Keratinocyte (primary cell): ENCODE measurements around the gene DNM1. TPM values are rescaled to one million over a fixed set of nuclear protein-coding genes. Genes with fewer than 3 reads are reported as not detected.

Experiments used
- DNase-seq: peaks from one replicate; pipeline ENCODE4 v3.0.0-alpha.2; 2011; ENCODE audit warnings: low read depth, missing footprints, low spot score
- FAIRE-seq: peaks from 2 replicates; lab custom pipeline; 2011; peaks lifted over from hg19 to GRCh38; lab: Jason Lieb, UNC
- H2AFZ ChIP-seq: 2 replicates; pipeline ENCODE4 v1.6.0; 2012; ENCODE audit warnings: low read length, control low read depth, inconsistent platforms; ENCODE audit not compliant: control insufficient read depth
- H3K27ac ChIP-seq: 2 replicates; pipeline ENCODE4 v1.5.1; 2011; ENCODE audit warnings: low read length; ENCODE audit not compliant: control insufficient read depth, insufficient read depth
- H3K27me3 ChIP-seq: 3 replicates; pipeline ENCODE4 v1.6.0; 2011; ENCODE audit warnings: low read length; ENCODE audit not compliant: control insufficient read depth, insufficient read depth; ENCODE audit errors: extremely low read depth
- H3K36me3 ChIP-seq, 2 experiments: 2 replicates in 1 of 2; 3 replicates in 1 of 2; pipeline ENCODE4 v1.5.1; 2011; ENCODE audit warnings: low read length in 2 of 2, mild to moderate bottlenecking in 1 of 2; ENCODE audit not compliant: control insufficient read depth in 2 of 2, insufficient read depth in 2 of 2; ENCODE audit errors: extremely low read depth in 1 of 2
- H3K4me1 ChIP-seq: 3 replicates; pipeline ENCODE4 v1.5.1; 2011; ENCODE audit warnings: low read length; ENCODE audit not compliant: control insufficient read depth, insufficient read depth; ENCODE audit errors: extremely low read depth
- H3K4me2 ChIP-seq: 3 replicates; pipeline ENCODE4 v1.6.0; 2011; ENCODE audit warnings: low read depth, low read length; ENCODE audit not compliant: control insufficient read depth, insufficient read depth; ENCODE audit errors: extremely low read depth
- H3K4me3 ChIP-seq, 3 experiments: fragments of 200-600 bp in 1 of 3; sonication (generic) in 1 of 3; 2 replicates in 2 of 3; 3 replicates in 1 of 3; pipeline ENCODE4 v1.5.1; 2011 to 2016; ENCODE audit warnings: low read length in 3 of 3, mild to moderate bottlenecking in 3 of 3, control low read depth in 2 of 3, inconsistent platforms in 1 of 3, low read depth in 1 of 3, mixed read lengths in 1 of 3, mixed run types in 1 of 3, moderate library complexity in 1 of 3; ENCODE audit not compliant: control insufficient read depth in 2 of 3, insufficient read depth in 2 of 3; ENCODE audit errors: extremely low read depth in 1 of 3
- H3K79me2 ChIP-seq: 2 replicates; pipeline ENCODE4 v1.6.0; 2012; ENCODE audit warnings: low read length; ENCODE audit not compliant: control insufficient read depth, insufficient read depth
- H3K9ac ChIP-seq: 3 replicates; pipeline ENCODE4 v1.6.0; 2011; ENCODE audit warnings: low read length; ENCODE audit not compliant: control insufficient read depth, insufficient read depth; ENCODE audit errors: extremely low read depth
- H3K9me1 ChIP-seq: 3 replicates; pipeline ENCODE4 v1.6.0; 2011; ENCODE audit warnings: low read length; ENCODE audit not compliant: control insufficient read depth, insufficient read depth; ENCODE audit errors: extremely low read depth
- H3K9me3 ChIP-seq: 2 replicates; pipeline ENCODE4 v1.5.1; 2012; ENCODE audit warnings: low read depth, low read length; ENCODE audit not compliant: control insufficient read depth
- H4K20me1 ChIP-seq: 3 replicates; pipeline ENCODE4 v1.6.0; 2011; ENCODE audit warnings: low read length; ENCODE audit not compliant: control insufficient read depth, insufficient read depth; ENCODE audit errors: extremely low read depth
- CTCF ChIP-seq, 3 experiments: IDR thresholded peaks in 1 of 3; conservative IDR thresholded peaks in 1 of 3; optimal IDR thresholded peaks in 1 of 3; 2 replicates in 2 of 3; 3 replicates in 1 of 3; pipeline versions ENCODE3 to v1.5.1; 2011; ENCODE audit warnings: low read length in 3 of 3, mild to moderate bottlenecking in 3 of 3, moderate library complexity in 2 of 3, control low read depth in 1 of 3, inconsistent platforms in 1 of 3; ENCODE audit not compliant: insufficient read depth in 2 of 3; ENCODE audit errors: extremely low read depth in 1 of 3
- EZH2 ChIP-seq: IDR thresholded peaks from one replicate; pipeline ENCODE4 v1.6.1; 2012; ENCODE audit warnings: inconsistent platforms, mild to moderate bottlenecking, low read length, moderate library complexity
- dilution Hi-C: fragments of 300-500 bp; cut with MboI; formaldehyde crosslinking; loops from one replicate; pipeline ENCODE4 v1.7.0; 2020; ENCODE audit warnings: low sequenced_read_pairs; ENCODE audit not compliant: extremely low pct_ligation_motif_present
- polyA plus RNA-seq, 5 experiments: library from polyadenylated mRNA; depleted of rRNA in 3 of 5; stranded (reverse) in 3 of 5; stranded (forward) in 1 of 5; unstranded in 1 of 5; fragments of >200 nt; gene quantifications; 1 replicate in 1 of 5; 2 replicates in 3 of 5; 3 replicates in 1 of 5; pipeline versions ENCODE4 v1.2.1 to v1.2.3, GENCODE V29; 2011 to 2012; ENCODE audit warnings: missing spikeins in 2 of 5, low read depth in 1 of 5, low replicate concordance in 1 of 5

Gene DNM1
- polyA plus RNA-seq, 1 donor (not counting 4 experiments of a cell fraction or from before 2014, with no cell fraction given): 0.25 TPM

- no peaks in the 10 kb centered on the region for H3K4me1 ChIP-seq
- H3K36me3 ChIP-seq: peaks cover 31 to 42% of the 10 kb centered on the region in 2 experiments
Observed at GRCh38 chr9:128265348-128265847, 62.2 kb downstream of the DNM1 start.

DNA sequence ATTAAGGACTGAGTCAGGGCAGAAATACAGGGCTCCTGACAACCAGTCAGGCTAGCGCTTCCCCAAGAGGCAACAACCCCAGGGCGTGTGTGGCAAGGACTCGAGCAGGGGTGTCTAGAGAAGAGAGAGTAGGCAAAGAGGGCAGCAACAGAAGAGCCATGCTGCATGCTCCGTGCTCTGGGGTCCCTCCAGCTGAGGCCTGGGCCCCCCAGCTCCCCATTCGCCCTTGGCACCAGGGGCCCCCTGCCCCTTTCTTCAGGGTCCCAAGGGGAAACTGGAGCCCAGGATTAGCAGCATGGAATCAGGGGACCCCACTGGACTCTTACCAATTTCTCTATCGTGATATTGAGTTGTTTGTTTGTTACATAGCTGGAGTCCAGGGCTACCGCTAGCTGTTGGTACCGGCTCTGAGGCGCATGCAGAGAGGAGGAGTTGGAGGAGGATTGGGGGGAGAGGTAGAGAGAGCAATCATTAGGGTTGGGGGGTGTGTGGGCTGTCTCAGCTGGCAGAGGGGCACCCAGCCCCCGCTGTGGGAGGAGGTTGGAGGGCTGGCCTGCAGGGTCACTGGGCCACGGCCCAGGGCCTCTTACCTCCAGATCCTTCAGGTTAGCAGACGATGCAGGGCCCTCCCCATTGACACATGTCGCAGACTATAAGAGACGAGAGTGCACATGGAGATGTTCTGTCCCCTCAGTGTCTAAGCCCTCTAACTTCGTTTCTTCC, 63.9 kb downstream of the DNM1 start:
- Histone ChIP-seq H3K9me1 (peaks cover 2% of the 10 kb centered on the region), H3K27ac (no peak overlapping the region), H3K4me1 (peaks cover 15% of the 10 kb centered on the region), H2AFZ (no peak overlapping the region), H3K27me3 (no peaks in the 10 kb centered on the region), H4K20me1 (peaks cover 2% of the 10 kb centered on the region), H3K36me3 (peaks cover 32 to 38% of the 10 kb centered on the region in 2 experiments), H3K79me2 (no peaks in the 10 kb centered on the region), H3K9ac (no peak overlapping the region), H3K4me3 (no peak overlapping the region), H3K9me3 (no peaks in the 10 kb centered on the region), H3K4me2 (no peak overlapping the region)
- TF ChIP-seq CTCF (optimal IDR thresholded peaks at IDR 0.05 in 1 of 3, IDR thresholded peaks at IDR 0.05 in 1 of 3, conservative IDR thresholded peaks at IDR 0.05 in 1 of 3; ENCODE audit: extremely low read depth in 1 of 3, insufficient read depth in 2 of 3, low read length in 3 of 3) (no peak), EZH2 (no peak)
- no peak for DNase-seq
- dilution Hi-C loops: no loop called here
- no peak for FAIRE-seq

More at GRCh38 chr9:128265348-128265847, 62.2 kb downstream of the DNM1 start:
- dilution Hi-C loops: no loop called here
- Histone ChIP-seq H3K27me3 (no peaks in the 10 kb centered on the region), H2AFZ (no peak overlapping the region), H3K4me2 (no peak overlapping the region), H4K20me1 (peaks cover 5% of the 10 kb centered on the region), H3K4me3 (no peak overlapping the region), H3K9me1 (peaks cover 2% of the 10 kb centered on the region), H3K9ac (no peak overlapping the region), H3K79me2 (no peaks in the 10 kb centered on the region), H3K9me3 (no peaks in the 10 kb centered on the region), H3K27ac (no peak overlapping the region)
- no peak for FAIRE-seq
- TF ChIP-seq CTCF (optimal IDR thresholded peaks at IDR 0.05 in 1 of 3, IDR thresholded peaks at IDR 0.05 in 1 of 3, conservative IDR thresholded peaks at IDR 0.05 in 1 of 3; ENCODE audit: extremely low read depth in 1 of 3, insufficient read depth in 2 of 3, low read length in 3 of 3) (no peak), EZH2 (no peak)
- DNase-seq: no peak
